Stimulated activated CD4-positive, alpha-beta T cell treated with anti-CD3 and anti-CD28 coated beads, Interleukin-4, amount 100 ng/mL, for 48 hours (primary cell): Measurements from ENCODE around the gene SNRNP40.

ENCODE experiments used
- DNase-seq, 2 donors: peaks; one replicate each; pipeline ENCODE4 v3.0.0-alpha.2; 2020; ENCODE audit warnings: low read depth in 2 of 2

The SNRNP40 gene

GRCh38 chr1:31231802-31232201 is 64.8 kb downstream of the SNRNP40 start:
- DNase-seq = no peak

- DNase-seq = no peak
Measured at GRCh38 chr1:31230378-31230777, 66.2 kb downstream of the SNRNP40 start.

GRCh38 chr1:31228986-31229385 is 67.6 kb downstream of the SNRNP40 start:
- no peak for DNase-seq

- DNase-seq = no peak
Measured at GRCh38 chr1:31227891-31228568, 68.6 kb downstream of the SNRNP40 start.

GRCh38 chr1:31224068-31224467 is 72.5 kb downstream of the SNRNP40 start:
- no peak for DNase-seq

- DNase-seq = no peak
Measured at GRCh38 chr1:31222176-31222575, 74.4 kb downstream of the SNRNP40 start.

GRCh38 chr1:31221072-31221471 is 75.5 kb downstream of the SNRNP40 start:
- DNase-seq = no peak

DNA sequence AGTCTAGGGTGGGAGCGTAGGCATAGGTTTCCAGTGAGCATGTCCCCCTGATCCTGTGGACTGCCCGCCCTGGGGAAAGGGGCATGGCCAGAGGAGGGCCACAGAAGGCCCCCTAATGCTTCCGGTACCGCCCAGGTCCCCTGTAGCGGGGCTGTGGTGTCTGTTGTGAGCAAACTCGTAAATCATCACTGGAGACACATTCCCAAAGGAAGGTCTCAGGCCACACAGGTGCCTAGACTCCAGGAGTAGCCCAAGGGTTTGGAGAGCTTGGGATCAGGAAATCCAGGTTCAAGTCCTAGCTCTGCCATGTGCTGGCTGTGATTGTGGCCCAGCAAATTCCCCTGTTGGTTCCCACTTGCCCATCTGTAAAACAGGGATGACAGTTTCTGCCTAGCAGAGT is 77.1 kb downstream of the SNRNP40 start:
- no peak for DNase-seq

DNA sequence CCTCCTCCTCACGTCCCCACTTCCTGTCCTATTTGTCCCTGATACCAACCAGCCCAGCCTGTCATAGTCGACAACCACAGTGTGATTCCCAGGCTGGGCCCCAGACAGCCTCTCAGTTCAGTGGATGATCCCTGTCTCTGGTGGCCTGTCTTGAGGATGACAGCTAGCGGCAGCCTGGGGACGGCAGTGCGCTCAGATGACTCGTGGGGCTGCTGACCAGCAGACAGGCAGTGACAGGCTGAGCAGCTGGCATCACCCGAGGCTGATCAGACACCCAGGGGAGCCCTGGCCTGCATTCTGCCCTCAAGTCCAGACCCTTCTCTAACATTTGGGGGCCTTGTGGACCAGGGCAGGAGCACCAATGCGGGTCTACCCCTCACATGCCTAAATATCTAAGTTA is 77.9 kb downstream of the SNRNP40 start:
- no peak for DNase-seq

DNA sequence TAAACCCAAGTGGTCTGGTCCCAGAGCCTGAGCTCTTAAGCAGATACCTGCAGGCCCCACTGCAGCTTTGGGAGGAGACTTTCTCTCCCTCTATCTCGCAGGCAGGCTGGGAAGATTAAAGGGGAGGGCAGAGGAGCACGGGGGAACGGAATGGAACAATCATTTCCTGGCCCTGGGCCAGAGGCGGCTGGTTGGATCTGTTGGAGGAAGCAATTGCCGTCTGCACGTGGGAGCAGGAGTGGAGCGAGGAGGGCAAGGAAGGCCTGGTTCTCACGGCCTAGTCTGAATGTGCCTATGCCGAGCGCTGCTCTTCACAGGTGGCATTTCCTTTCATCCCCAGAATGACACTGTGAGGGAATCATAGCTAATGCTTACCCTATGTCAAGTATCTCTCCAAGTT is 80.6 kb downstream of the SNRNP40 start:
- DNase-seq = no peak

GRCh38 chr1:31215065-31215570 is 81.5 kb downstream of the SNRNP40 start:
- no peak for DNase-seq

DNA sequence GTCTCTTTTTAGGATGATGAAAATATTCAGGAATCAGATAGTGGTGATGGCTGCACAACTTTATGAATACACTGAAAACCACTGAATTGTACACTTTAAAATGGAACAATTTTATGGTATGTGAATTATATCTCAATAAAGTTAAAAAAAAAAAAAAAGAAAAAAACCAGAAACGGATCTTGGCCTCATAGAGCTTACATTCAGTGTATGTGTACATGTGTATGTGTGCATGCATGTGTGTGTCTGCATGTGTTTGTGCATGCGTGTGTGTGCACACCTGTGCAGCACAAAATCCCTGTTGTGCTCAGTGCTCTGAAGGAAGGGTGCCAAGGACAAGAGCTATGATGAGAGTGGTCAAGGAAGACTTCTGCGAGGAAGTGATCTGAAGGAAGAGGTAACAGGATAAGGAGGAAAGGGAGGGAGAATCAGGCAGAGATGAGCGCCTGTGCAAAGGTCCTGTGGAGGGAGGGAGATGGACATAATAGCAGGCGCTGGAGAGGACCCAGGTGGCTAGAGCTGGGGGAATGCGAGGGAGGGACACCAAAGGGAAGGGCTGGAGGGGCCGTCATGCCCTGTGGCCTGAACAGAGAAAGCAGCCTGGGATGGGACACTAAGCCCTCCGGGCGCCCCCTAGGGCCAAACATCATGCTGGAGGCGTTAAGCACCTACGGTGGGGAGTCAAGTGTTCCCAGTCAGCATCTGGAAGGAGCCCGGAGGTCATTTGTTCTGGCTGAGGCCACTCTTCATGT is 82.1 kb downstream of the SNRNP40 start:
- no peak for DNase-seq
